Tibial artery (tissue), 4 donors: ENCODE measurements around the gene EYS.

Source experiments
- DNase-seq, 2 donors: peaks; one replicate each; pipeline ENCODE4 v3.0.0-alpha.2; 2019
- H3K27ac ChIP-seq, 2 donors: fragments of 200-600 bp; sonication (generic) in 1 of 2; 1 replicate in 1 of 2; 2 replicates in 1 of 2; pipeline ENCODE4 v1.5.1; 2018 to 2019; ENCODE audit warnings: mild to moderate bottlenecking in 1 of 2
- H3K27me3 ChIP-seq, 2 donors: fragments of 200-600 bp; sonication (generic) in 1 of 2; one replicate each; pipeline versions ENCODE4 v1.5.1 to v1.6.0; 2016 to 2019
- H3K36me3 ChIP-seq, 3 donors: fragments of 200-600 bp; sonication (generic) in 2 of 3; one replicate each; pipeline ENCODE4 v1.5.1; 2016 to 2019; ENCODE audit warnings: mild to moderate bottlenecking in 2 of 3
- H3K4me1 ChIP-seq, 4 donors: fragments of 200-600 bp; sonication (generic) in 2 of 4; 1 replicate in 3 of 4; 2 replicates in 1 of 4; pipeline ENCODE4 v1.5.1; 2016 to 2019
- H3K4me3 ChIP-seq, 2 donors: fragments of 200-600 bp; sonication (generic) in 1 of 2; 1 replicate in 1 of 2; 2 replicates in 1 of 2; pipeline ENCODE4 v1.5.1; 2018 to 2019; ENCODE audit warnings: mild to moderate bottlenecking in 2 of 2
- H3K9me3 ChIP-seq, 3 donors: fragments of 200-600 bp; sonication (generic) in 1 of 3; one replicate each; pipeline ENCODE4 v1.5.1; 2016 to 2019
- CTCF ChIP-seq, 2 experiments: fragments of 200-600 bp in 1 of 2; fragments of 450-650 bp in 1 of 2; IDR thresholded peaks; one replicate each; pipeline ENCODE4 v1.5.1; 2017 to 2019; ENCODE audit warnings: antibody characterized with exemption in 2 of 2, mild to moderate bottlenecking in 1 of 2, moderate library complexity in 1 of 2
- intact Hi-C: fragments of 100-400 bp; cut with DNase I; formaldehyde crosslinking; loops from one replicate; pipeline ENCODE4 v1.15.0; 2023; ENCODE audit warnings: low total_unique reads

The EYS gene

GRCh38 chr6:64502801-64503200, 1204.2 kb downstream of the EYS start:
- Histone ChIP-seq H3K4me3 (no peak overlapping the region), H3K27me3 (no peaks in the 10 kb centered on the region), H3K4me1 (no peaks in the 10 kb centered on the region), H3K9me3 (no peaks in the 10 kb centered on the region), H3K27ac (no peak overlapping the region), H3K36me3 (no peaks in the 10 kb centered on the region)
- intact Hi-C loops = no loop called here
- no peak for DNase-seq
- no peak for TF ChIP-seq CTCF (IDR thresholded peaks at IDR 0.05)

- Histone ChIP-seq H3K9me3 (no peaks in the 10 kb centered on the region), H3K27me3 (no peaks in the 10 kb centered on the region), H3K27ac (no peak overlapping the region), H3K4me1 (no peaks in the 10 kb centered on the region), H3K36me3 (no peaks in the 10 kb centered on the region), H3K4me3 (no peak overlapping the region)
- no peak for TF ChIP-seq CTCF (IDR thresholded peaks at IDR 0.05)
- intact Hi-C loops = no loop called here
- no peak for DNase-seq
Observed at GRCh38 chr6:64497634-64498033, 1209.4 kb downstream of the EYS start.

- Histone ChIP-seq H3K4me1 (no peaks in the 10 kb centered on the region), H3K9me3 (no peaks in the 10 kb centered on the region), H3K36me3 (no peaks in the 10 kb centered on the region), H3K27ac (no peak overlapping the region), H3K4me3 (no peak overlapping the region), H3K27me3 (no peaks in the 10 kb centered on the region)
- DNase-seq = no peak
- TF ChIP-seq CTCF (IDR thresholded peaks at IDR 0.05) = no peak
- intact Hi-C loops = no loop called here
Observed at GRCh38 chr6:64489763-64490162, 1217.3 kb downstream of the EYS start.

- DNase-seq = no peak
- H3K9me3 ChIP-seq = no peaks in the 10 kb centered on the region
- H3K36me3 ChIP-seq = no peaks in the 10 kb centered on the region
- no peaks in the 10 kb centered on the region for H3K4me1 ChIP-seq
- no peak overlapping the region for H3K27ac ChIP-seq
- no peaks in the 10 kb centered on the region for H3K27me3 ChIP-seq
- TF ChIP-seq CTCF (IDR thresholded peaks at IDR 0.05) = no peak
- intact Hi-C loops = no loop called here
- H3K4me3 ChIP-seq = no peak overlapping the region
Observed at GRCh38 chr6:64486578-64487351, 1220.3 kb downstream of the EYS start.

- Histone ChIP-seq H3K27ac (no peak overlapping the region), H3K27me3 (no peaks in the 10 kb centered on the region), H3K9me3 (no peaks in the 10 kb centered on the region), H3K4me1 (no peaks in the 10 kb centered on the region), H3K4me3 (no peak overlapping the region), H3K36me3 (no peaks in the 10 kb centered on the region)
- no peak for TF ChIP-seq CTCF (IDR thresholded peaks at IDR 0.05)
- DNase-seq = no peak
- intact Hi-C loops = no loop called here
Observed at GRCh38 chr6:64483956-64484499, 1223.0 kb downstream of the EYS start.
